ENCODE data around the gene SPARCL1. TPM values are rescaled to one million over a fixed set of nuclear protein-coding genes. Genes with fewer than 3 reads are reported as not detected.

SPARCL1 gene
- total and polyA plus RNA-seq, 9 donors: 210 to 425 (median 256) TPM

DNA sequence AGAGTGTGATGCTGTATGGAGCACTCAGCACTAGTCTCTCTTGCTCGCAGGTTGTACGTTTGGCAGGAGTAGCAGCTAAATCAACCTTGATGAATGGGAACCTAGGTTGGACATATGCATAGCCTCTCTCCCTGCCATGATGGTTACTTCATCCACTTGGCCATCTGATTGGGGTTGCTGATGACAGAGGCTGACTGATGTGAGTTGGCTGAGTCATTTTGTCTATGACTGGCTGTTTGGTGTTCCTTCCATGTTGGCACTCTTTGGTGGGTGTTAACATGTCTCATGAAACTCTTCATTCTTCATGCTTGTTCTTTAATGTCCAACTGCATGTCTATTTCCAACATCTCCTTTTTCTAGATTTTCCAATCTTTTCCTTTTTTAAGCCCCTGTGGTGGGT is 31.6 kb upstream of the SPARCL1 start:
- Histone ChIP-seq H3K4me3 (ENCODE audit: low read length) (no peak overlapping the region), H3K27me3 (ENCODE audit: control insufficient read depth, insufficient read depth, low read length) (no peaks in the 10 kb centered on the region), H3K36me3 (ENCODE audit: control insufficient read depth, insufficient read depth, low read length) (no peaks in the 10 kb centered on the region), H3K4me1 (ENCODE audit: control insufficient read depth, insufficient read depth, low read length) (peaks cover 5% of the 10 kb centered on the region), H3K9me3 (replicated peaks; ENCODE audit: control insufficient read depth, low read depth, low read length) (no peaks in the 10 kb centered on the region), H3K27ac (ENCODE audit: low read length) (no peak overlapping the region)
- 100% methylated on average over 2 of the region's 2 CpGs for WGBS (ENCODE audit: insufficient coverage)
- DNase-seq: no peak

DNA sequence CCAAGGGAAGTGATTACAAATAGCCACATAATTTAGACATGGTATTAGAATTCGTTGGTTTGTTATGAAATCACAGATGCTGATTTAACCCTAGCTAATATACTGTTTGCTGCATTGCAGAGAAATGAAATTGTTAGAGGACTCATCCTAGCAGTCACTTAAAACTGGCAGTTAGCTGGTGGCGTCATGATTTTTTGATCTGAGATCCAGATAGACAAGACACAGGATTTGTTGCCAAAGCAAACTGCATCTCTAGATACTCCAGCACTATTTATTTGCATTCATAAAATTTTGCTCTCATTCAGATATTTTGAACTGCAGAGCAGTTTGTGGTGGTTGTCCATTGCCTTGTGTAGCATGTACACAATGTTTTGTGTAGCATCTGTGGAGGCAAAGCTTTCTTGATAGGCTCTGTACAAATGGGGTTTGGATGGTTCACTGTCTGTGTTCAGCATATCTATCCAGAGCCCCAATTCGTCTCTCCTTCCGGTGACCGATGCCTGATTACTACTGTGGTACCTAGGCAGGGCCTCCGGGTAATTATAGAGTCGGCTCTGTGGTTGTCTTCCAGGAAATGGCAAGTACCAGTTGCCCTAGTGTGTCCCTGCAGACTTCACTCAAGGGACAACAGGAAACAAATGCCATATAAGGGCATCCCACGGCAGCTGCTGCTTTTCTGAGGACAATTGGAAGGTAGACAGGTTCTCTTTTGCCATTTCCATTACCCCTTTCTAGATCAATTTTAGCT is 30.1 kb upstream of the SPARCL1 start:
- Histone ChIP-seq H3K27me3 (ENCODE audit: control insufficient read depth, insufficient read depth, low read length) (no peaks in the 10 kb centered on the region), H3K4me1 (ENCODE audit: control insufficient read depth, insufficient read depth, low read length) (peaks cover 5% of the 10 kb centered on the region), H3K36me3 (ENCODE audit: control insufficient read depth, insufficient read depth, low read length) (no peaks in the 10 kb centered on the region), H3K4me3 (ENCODE audit: low read length) (no peak overlapping the region), H3K9me3 (replicated peaks; ENCODE audit: control insufficient read depth, low read depth, low read length) (no peaks in the 10 kb centered on the region), H3K27ac (ENCODE audit: low read length) (no peak overlapping the region)
- WGBS (ENCODE audit: insufficient coverage): 43% methylated on average over 3 of the region's 8 CpGs
- DNase-seq: peak; percentile 28

DNA sequence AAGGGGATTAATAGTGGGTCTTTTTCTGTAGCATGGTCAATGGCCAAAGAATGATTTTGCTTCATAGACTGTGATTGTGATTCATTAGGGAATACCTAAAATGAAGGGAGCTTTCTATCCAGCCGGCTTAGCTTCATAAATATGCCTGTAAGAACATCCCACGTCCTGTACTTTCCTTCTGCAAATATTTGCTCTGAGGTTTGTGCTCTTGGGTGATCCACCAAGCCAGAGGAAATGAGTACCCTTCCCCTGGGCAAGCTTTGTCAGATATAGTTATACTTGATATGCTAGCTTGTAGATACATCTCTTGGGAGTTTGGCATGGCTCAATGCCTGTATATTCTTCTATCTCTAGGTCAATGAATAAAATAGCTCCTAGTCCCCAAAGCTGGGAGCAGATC is 28.2 kb upstream of the SPARCL1 start:
- H3K4me3 ChIP-seq (ENCODE audit: low read length): no peak overlapping the region
- WGBS (ENCODE audit: insufficient coverage): no CpG with 5 or more reads among the region's 2 CpGs
- no peak overlapping the region for H3K27ac ChIP-seq (ENCODE audit: low read length)
- no peaks in the 10 kb centered on the region for H3K27me3 ChIP-seq (ENCODE audit: control insufficient read depth, insufficient read depth, low read length)
- H3K36me3 ChIP-seq (ENCODE audit: control insufficient read depth, insufficient read depth, low read length): no peaks in the 10 kb centered on the region
- peaks cover 5% of the 10 kb centered on the region for H3K4me1 ChIP-seq (ENCODE audit: control insufficient read depth, insufficient read depth, low read length)
- DNase-seq: no peak
- no peaks in the 10 kb centered on the region for H3K9me3 ChIP-seq (replicated peaks; ENCODE audit: control insufficient read depth, low read depth, low read length)

DNA sequence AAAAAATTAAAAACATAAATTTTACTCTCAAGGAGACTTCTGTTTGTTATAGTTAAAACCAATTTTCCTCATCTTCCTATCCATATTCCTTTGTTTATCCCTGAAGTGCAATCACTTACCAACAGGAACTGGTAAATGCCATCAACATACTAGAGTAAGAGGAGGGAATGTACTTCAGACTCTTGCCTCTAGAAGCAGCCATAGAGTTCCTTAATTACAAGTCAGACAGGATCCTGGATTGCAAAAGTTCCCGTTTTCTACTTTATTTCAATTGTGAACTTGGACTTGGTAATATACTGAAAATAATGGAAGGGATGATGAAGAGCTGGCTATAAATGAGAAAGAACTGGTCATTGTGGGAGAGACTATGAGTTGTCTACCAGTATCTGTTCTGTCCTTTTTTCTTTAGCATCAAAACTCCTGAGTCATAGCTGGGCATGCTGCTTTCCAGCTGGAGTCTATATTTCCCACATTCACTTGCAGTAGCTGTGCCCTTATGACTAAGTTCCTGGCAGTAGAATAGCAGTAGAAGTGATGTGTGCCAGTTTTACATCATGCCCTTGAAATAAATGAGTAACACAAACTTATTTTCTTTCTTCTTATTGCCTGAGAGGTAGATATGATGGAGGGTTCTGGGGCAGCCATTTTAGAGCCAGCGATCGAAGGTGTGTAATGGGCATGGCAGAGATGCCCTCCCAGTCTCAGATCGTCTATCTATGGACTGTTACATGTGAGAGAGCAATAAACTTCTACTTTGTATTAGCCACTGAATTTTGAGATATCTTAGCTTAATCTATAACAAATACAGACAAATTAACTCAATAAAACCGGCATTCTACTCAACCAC is 26.8 kb upstream of the SPARCL1 start:
- Histone ChIP-seq H3K27me3 (ENCODE audit: control insufficient read depth, insufficient read depth, low read length) (no peaks in the 10 kb centered on the region), H3K9me3 (replicated peaks; ENCODE audit: control insufficient read depth, low read depth, low read length) (no peaks in the 10 kb centered on the region), H3K36me3 (ENCODE audit: control insufficient read depth, insufficient read depth, low read length) (no peaks in the 10 kb centered on the region), H3K4me1 (ENCODE audit: control insufficient read depth, insufficient read depth, low read length) (peaks cover 5% of the 10 kb centered on the region), H3K4me3 (ENCODE audit: low read length) (no peak overlapping the region), H3K27ac (ENCODE audit: low read length) (no peak overlapping the region)
- no CpG with 5 or more reads among the region's 5 CpGs for WGBS (ENCODE audit: insufficient coverage)
- DNase-seq: peak; percentile 38

DNA sequence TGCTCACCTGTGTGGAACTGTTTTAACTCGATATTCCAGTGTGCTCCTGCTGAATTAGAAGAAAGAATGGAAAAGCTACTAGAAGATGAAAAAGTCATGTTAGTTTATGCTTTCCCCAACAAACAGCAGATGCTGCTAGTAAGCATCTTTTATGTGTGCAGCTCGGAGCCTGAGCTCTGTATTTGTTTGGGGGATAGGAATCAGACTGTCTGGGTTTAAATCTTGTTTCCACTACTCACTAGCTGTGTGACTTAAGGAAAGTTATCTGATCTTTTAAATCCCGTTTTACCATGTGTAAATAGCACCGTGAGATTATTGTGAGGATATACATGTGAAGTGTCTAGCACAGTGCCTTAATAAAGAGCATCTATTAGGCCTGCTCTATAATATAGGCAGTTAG is 24.0 kb upstream of the SPARCL1 start:
- no peaks in the 10 kb centered on the region for H3K36me3 ChIP-seq (ENCODE audit: control insufficient read depth, insufficient read depth, low read length)
- DNase-seq: no peak
- no CpG with 5 or more reads among the region's 4 CpGs for WGBS (ENCODE audit: insufficient coverage)
- H3K4me3 ChIP-seq (ENCODE audit: low read length): no peak overlapping the region
- H3K27me3 ChIP-seq (ENCODE audit: control insufficient read depth, insufficient read depth, low read length): no peaks in the 10 kb centered on the region
- H3K9me3 ChIP-seq (replicated peaks; ENCODE audit: control insufficient read depth, low read depth, low read length): no peaks in the 10 kb centered on the region
- no peaks in the 10 kb centered on the region for H3K4me1 ChIP-seq (ENCODE audit: control insufficient read depth, insufficient read depth, low read length)
- H3K27ac ChIP-seq (ENCODE audit: low read length): no peak overlapping the region

DNA sequence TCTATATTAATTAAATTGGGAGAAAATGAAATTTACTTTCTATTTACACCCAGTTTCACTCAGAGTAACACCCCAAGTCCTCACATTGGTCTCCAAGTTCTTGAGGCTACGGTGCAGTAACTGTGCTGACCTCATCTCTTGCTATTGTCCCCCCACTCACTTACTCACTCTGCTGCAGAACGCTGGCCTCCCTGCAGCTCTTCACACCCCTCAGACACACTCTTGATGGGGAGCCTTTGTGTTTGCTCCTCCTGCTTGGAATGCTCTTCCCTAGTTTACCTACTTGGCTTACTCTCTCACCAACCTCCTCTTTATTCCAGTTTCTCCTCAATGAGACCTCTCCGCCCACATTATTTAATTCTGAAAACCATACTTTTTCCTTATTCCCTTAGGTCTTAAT is 22.2 kb upstream of the SPARCL1 start:
- H3K27ac ChIP-seq (ENCODE audit: low read length): no peak overlapping the region
- H3K9me3 ChIP-seq (replicated peaks; ENCODE audit: control insufficient read depth, low read depth, low read length): no peaks in the 10 kb centered on the region
- H3K36me3 ChIP-seq (ENCODE audit: control insufficient read depth, insufficient read depth, low read length): no peaks in the 10 kb centered on the region
- H3K4me3 ChIP-seq (ENCODE audit: low read length): no peak overlapping the region
- DNase-seq: no peak
- no peaks in the 10 kb centered on the region for H3K27me3 ChIP-seq (ENCODE audit: control insufficient read depth, insufficient read depth, low read length)
- H3K4me1 ChIP-seq (ENCODE audit: control insufficient read depth, insufficient read depth, low read length): no peaks in the 10 kb centered on the region
- WGBS (ENCODE audit: insufficient coverage): 40% methylated on average over 2 of the region's 3 CpGs

DNA sequence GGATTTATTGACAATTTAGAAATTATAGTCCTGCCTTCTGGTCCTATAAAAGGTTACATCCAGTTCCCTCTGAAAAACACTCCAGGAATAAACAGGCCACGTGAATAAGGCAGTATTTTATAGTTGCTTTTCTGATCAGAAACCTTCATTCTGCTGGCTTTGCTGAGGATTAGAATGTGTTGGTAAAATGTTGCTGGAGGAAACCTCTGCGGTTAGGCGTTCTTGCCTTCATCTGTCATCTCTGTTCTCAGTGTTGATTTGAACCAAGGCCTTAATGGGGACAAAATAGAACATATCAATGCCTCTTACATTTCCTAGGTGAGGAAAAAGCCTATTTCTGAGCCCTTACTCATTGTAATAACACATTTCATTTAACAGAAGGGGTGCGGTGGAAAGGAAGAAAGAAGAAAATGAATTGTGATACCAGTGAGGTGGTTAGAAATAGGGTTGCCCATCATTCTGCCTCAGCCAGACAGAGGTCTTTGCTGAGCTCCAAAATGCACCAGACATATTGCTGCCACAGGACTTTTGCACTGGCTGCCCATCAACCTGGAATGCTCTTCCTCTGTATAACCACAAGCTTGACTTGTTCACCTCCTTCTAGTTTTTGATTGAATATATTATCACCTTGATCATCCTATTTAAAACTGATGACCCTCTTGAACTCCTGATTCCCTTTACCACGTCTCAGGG is 18.0 kb upstream of the SPARCL1 start:
- Histone ChIP-seq H3K27ac (ENCODE audit: low read length) (no peak overlapping the region), H3K4me1 (ENCODE audit: control insufficient read depth, insufficient read depth, low read length) (no peaks in the 10 kb centered on the region), H3K27me3 (ENCODE audit: control insufficient read depth, insufficient read depth, low read length) (no peaks in the 10 kb centered on the region), H3K36me3 (ENCODE audit: control insufficient read depth, insufficient read depth, low read length) (no peaks in the 10 kb centered on the region), H3K9me3 (replicated peaks; ENCODE audit: control insufficient read depth, low read depth, low read length) (no peaks in the 10 kb centered on the region), H3K4me3 (ENCODE audit: low read length) (no peak overlapping the region)
- no CpG with 5 or more reads among the region's 5 CpGs for WGBS (ENCODE audit: insufficient coverage)
- no peak for DNase-seq

DNA sequence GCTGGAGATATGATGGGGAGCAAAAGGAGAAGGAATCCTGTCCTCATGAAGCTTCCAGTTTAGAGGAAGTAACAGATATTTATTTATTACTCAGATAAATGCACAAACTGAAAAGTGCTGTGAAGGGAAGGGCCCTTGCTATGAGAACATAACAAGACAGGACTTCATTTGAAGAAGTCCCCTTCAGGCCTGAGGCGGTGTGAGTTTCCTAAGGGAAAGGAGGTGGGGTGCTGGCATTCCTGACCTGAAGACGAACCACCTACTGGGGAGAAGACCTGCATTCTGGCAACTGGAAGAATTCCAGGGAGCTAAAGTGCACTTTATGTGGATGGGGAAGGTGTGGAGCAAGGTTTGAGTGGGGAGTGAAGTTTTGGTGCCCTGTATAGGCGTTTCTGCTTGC is 15.9 kb upstream of the SPARCL1 start:
- no peak for DNase-seq
- Histone ChIP-seq H3K4me3 (ENCODE audit: low read length) (no peak overlapping the region), H3K9me3 (replicated peaks; ENCODE audit: control insufficient read depth, low read depth, low read length) (no peaks in the 10 kb centered on the region), H3K36me3 (ENCODE audit: control insufficient read depth, insufficient read depth, low read length) (no peaks in the 10 kb centered on the region), H3K27me3 (ENCODE audit: control insufficient read depth, insufficient read depth, low read length) (no peaks in the 10 kb centered on the region), H3K27ac (ENCODE audit: low read length) (no peak overlapping the region), H3K4me1 (ENCODE audit: control insufficient read depth, insufficient read depth, low read length) (peaks cover 14% of the 10 kb centered on the region)
- 93% methylated on average over 2 of the region's 3 CpGs for WGBS (ENCODE audit: insufficient coverage)

DNA sequence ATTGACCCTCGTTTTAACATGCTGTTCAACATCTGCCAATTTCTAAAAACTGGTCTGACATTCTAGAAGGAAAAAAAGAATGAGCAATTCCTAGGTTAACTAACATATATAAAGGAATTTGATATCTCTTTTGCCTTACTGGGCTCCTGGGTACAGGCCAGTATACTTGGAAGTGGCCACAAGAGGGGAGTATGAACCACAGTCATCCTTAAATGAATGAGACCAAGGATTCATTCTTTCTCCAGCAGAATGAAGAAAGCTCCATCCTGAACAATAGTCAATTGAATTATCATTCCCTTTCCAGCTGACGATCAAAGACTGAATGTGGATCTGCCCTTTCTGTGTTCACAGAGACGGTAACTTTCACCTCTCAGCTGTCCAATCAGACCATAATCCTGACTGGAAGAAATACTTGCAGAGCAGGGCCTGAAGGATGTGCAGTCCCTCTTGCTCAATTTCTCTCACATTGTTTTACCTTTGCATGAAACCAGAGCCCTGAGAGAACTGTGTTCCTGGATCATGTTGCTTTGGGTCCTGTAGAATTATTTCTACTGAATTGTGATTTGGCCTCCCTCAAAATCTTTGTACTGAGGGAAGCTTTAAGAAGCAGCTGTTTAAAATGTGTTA is 14.8 kb upstream of the SPARCL1 start:
- peaks cover 14% of the 10 kb centered on the region for H3K4me1 ChIP-seq (ENCODE audit: control insufficient read depth, insufficient read depth, low read length)
- H3K9me3 ChIP-seq (replicated peaks; ENCODE audit: control insufficient read depth, low read depth, low read length): no peaks in the 10 kb centered on the region
- H3K4me3 ChIP-seq (ENCODE audit: low read length): no peak overlapping the region
- H3K27ac ChIP-seq (ENCODE audit: low read length): no peak overlapping the region
- peak; percentile 79 for DNase-seq
- H3K36me3 ChIP-seq (ENCODE audit: control insufficient read depth, insufficient read depth, low read length): no peaks in the 10 kb centered on the region
- 13% methylated on average over 1 of the region's 3 CpGs for WGBS (ENCODE audit: insufficient coverage)
- H3K27me3 ChIP-seq (ENCODE audit: control insufficient read depth, insufficient read depth, low read length): no peaks in the 10 kb centered on the region
